GM13977 (cell line): ENCODE measurements around the gene HRK.

Source experiments
- DNase-seq: peaks from one replicate; pipeline ENCODE4 v3.0.0; 2012; ENCODE audit warnings: low spot score
- CTCF ChIP-seq: IDR thresholded peaks from 2 replicates; pipeline ENCODE4 v1.5.1; 2012; ENCODE audit warnings: mild to moderate bottlenecking, control low read depth; ENCODE audit not compliant: insufficient read depth; ENCODE audit errors: extremely low read depth, missing control alignments
- in situ Hi-C: fragments of 300-500 bp; cut with MboI; formaldehyde crosslinking; loops from one replicate; pipeline ENCODE4 v1.12.0; 2022; ENCODE audit warnings: low sequenced_read_pairs, low pct_unique_long_range_greater_than_20kb, mixed read lengths, inconsistent platforms; ENCODE audit not compliant: unreplicated experiment

The HRK gene

GRCh38 chr12:116853507-116853906, 27.7 kb downstream of the HRK start:
- no peak for DNase-seq
- no peak for TF ChIP-seq CTCF
- in situ Hi-C loops = no loop called here

GRCh38 chr12:116852303-116852702, 28.9 kb downstream of the HRK start:
- in situ Hi-C loops = no loop called here
- DNase-seq = no peak
- no peak for TF ChIP-seq CTCF

- no peak for TF ChIP-seq CTCF
Observed at GRCh38 chr12:116849216-116849615, 32.0 kb downstream of the HRK start.

GRCh38 chr12:116843085-116843484, 38.2 kb downstream of the HRK start:
- in situ Hi-C loops = no loop called here
- no peak for DNase-seq
- TF ChIP-seq CTCF = no peak

More at GRCh38 chr12:116849216-116849615, 32.0 kb downstream of the HRK start:
- in situ Hi-C loops = no loop called here
- DNase-seq = no peak

GRCh38 chr12:116839287-116839830, 41.9 kb downstream of the HRK start:
- DNase-seq = no peak
- no peak for TF ChIP-seq CTCF
- in situ Hi-C loops = no loop called here

GRCh38 chr12:116838365-116838764, 42.9 kb downstream of the HRK start:
- no peak for DNase-seq
- in situ Hi-C loops = no loop called here
- no peak for TF ChIP-seq CTCF

GRCh38 chr12:116837097-116837496, 44.1 kb downstream of the HRK start:
- no peak for TF ChIP-seq CTCF
- in situ Hi-C loops = no loop called here
- DNase-seq = no peak
